ENCODE measurements around the gene AJM1. TPM values are rescaled to one million over a fixed set of nuclear protein-coding genes. Genes with fewer than 3 reads are reported as not detected.
A peak's percentile ranks its signal among the peaks of the same experiment; 100 is the strongest.
"Not testable (repeated sequence)": the region's sequence is repeated elsewhere in the genome, so short reads cannot be mapped to it uniquely, and the experiment has no call there.

The AJM1 gene
- 3.1 TPM for polyA plus RNA-seq (2013, experiment 1 of 2; ENCODE audit: insufficient read length)
- polyA plus RNA-seq (2013, experiment 2 of 2; ENCODE audit: insufficient read length): 2.1 TPM

GRCh38 chr9:136842380-136842948, at the start of gene AJM1:
Gene AJM1, plus strand, starts transcription at chr9:136842478. Its CDS starts 1,937 bp downstream, at chr9:136844415.
- DNase-seq: peak; percentile 72

DNA sequence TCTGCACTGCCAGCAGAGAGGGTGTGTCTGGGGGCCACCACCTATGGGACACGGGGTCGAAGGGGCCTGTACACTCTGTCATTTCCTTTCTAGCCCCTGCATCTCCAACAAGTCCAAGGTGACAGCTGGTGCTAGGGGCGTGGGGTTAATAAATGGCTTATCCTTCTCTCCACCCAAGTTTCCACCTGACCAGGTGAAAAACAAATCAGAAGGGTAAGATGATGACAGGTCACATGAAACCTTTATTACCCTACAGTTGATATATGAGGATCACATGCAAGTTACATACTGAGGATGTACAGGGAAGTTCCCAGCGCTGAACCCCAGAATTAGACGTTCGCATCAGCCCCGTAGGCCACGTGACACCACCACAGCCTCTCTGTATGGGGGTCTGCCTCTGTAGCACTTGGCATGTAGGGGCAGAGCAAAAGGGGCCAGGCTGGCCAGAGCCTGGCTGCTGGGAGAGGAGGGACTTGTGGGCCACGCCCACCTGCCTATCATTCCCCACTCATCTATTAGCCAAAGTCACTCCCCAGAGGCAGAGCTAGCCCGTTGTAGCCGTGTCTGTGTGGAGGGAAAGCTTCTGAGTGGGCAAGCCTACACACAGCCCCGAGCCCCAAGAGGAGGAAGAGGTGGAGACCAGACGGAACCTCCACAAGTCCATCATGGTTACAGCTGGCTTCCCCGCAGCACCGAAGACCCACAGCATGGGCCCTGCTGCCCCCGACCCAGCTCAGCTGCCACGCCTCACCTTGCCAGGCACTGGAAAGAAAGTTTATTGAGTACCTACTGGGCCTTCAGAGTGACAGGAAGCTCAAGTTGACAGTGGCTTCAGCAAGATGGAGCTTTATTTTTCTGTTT, 49.0 kb upstream of the AJM1 start:
- no peak for DNase-seq

DNA sequence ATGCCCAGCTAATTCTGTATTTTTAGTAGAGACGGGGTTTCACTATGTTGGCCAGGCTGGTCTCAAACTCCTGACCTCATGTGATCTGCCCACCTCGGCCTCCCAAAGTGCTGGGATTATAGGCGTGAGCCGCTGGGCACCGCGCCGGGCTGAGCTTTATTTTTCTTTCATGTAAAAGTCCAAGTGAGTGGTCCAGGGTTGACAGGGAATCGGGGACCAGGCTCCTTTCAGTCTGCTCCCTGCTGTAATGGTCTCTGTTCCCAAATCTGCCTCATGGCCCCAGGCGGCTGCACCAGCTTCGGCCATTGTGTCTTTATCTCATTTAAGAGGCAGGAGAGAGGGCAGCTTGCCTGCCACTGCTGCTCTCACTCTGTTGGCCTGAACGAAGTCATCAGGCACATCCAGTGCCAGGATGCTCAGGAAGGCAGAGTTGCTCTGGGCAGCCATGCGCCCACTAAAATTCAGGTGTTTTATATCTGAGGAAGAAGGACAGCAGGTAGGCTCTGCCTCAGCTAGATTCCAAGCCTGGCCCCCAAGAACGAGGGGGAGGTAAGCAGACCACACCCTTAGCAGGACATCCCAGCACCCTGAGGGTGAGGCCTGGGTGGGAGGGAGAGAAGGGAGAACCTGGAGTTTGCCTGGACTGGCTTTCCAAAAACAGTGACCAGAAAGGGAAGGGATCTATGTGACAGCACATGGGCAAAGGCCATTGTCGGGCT, 47.8 kb upstream of the AJM1 start:
- DNase-seq: no peak

DNA sequence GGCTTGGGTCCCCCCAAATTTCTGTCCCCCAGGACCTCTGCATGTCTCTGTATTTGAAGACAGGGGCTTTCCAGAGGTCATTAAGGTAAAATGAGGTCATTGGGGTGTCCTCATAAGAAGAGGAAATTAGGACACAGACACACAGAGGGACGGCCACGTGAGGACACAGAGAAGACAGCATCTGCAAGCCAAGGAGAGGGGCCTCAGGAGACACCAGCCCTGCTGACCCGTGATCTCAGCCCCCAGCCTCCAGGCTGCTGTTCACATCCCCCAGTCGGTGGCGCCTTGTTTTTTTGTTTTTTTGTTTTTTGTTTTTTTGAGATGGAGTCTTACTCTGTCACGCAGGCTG, 47.3 kb upstream of the AJM1 start:
- no peak for DNase-seq

- DNase-seq: no peak
Measured at GRCh38 chr9:136796238-136796774, 46.0 kb upstream of the AJM1 start, which contains the start of gene CCDC183. Gene CCDC183, plus strand, starts transcription at chr9:136796338. Its CDS starts 60 bp downstream, at chr9:136796398.

- DNase-seq: peak; percentile 39
Measured at GRCh38 chr9:136796775-136797347, 45.4 kb upstream of the AJM1 start.

DNA sequence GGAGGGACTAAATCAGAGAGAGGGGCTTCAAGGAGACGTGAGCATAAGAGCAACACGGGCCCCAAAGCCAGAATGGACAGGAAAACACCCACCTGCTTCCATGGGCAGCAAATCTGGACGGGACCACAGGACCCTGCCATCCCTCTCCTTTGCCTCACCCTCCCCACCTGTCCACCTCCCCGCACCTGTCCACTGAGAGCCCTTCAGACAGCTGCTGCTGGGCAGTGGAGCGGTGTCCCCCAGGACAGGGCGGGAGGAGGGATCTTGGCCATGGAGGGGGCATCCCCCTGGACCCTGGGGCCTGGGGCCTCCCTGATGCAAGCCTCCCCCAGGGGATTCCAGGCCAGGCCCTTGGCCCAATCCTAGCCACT, 43.6 kb upstream of the AJM1 start:
- no peak for DNase-seq

- DNase-seq: no peak
Measured at GRCh38 chr9:136799079-136799853, 43.0 kb upstream of the AJM1 start.

GRCh38 chr9:136799854-136800657, 42.2 kb upstream of the AJM1 start:
- peak; percentile 34 for DNase-seq

- no peak for DNase-seq
Measured at GRCh38 chr9:136802321-136802720, 40.0 kb upstream of the AJM1 start.

DNA sequence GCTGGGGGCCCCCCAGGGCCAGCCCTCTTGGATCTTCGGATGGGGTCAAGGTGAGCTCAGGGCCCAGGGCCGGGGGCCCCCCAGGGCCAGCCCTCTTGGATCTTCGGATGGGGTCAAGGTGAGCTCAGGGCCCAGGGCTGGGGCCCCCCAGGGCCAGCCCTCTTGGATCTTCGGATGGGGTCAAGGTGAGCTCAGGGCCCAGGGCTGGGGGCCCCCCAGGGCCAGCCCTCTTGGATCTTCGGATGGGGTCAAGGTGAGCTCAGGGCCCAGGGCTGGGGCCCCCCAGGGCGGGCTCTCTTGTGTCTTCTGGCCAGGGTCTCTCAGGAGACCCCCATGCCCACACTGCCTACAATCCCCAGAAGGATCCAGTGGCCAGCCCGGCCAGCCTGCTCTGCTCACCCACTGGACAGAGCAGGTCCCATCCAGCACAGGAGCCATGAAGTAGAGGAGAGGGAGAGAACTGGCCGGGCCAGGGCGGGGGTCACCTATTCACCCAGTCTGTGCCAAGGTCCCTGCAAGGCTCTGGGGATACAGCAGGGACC, 39.2 kb upstream of the AJM1 start:
- DNase-seq: not testable (repeated sequence)

DNA sequence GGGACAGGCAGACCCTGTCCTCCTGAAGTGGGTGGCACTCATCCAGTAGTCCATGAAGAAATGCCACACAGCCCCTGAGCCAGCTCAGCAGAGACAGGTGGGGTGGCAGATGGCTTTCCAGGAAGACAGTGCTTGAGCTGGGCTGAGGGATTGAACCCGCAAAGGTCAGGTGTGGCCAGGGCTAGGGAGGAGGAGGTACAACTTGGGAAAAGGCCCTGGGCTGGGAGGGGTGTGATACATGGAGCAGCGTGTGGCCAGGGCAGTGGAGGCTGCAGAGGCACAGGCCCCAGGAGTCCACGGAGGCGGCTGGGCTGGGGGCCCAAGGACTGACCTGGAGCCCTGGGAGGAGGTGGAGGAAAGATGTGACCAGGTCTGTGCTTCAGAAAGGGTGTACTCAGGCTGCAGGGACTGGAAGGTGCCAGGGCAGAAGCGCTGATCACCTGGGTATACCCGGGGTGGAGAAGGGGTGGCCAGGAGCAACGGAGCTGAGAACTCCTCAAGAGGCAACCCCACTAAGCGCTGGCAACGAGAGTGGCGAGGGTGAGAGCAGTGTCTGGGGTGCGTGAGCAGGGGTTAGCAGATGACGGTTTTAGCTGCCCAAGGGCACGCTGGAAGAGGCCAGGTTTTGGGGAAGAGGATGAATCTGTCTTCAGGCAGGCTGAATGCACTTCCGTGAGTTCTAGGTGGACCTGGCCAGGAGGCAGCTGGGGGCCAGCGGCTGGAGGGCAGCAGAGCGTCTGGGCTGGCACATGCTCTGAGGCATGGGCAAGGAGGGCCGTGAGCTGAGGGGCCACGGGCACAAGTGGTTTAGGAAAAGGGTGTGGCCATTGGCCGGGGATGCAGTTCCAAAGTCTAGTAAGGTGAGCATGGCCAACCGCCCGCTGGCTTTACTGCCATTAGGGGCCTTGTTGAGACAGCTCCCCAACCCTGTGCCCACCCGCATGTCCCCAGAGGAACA, 38.4 kb upstream of the AJM1 start:
- DNase-seq: no peak

DNA sequence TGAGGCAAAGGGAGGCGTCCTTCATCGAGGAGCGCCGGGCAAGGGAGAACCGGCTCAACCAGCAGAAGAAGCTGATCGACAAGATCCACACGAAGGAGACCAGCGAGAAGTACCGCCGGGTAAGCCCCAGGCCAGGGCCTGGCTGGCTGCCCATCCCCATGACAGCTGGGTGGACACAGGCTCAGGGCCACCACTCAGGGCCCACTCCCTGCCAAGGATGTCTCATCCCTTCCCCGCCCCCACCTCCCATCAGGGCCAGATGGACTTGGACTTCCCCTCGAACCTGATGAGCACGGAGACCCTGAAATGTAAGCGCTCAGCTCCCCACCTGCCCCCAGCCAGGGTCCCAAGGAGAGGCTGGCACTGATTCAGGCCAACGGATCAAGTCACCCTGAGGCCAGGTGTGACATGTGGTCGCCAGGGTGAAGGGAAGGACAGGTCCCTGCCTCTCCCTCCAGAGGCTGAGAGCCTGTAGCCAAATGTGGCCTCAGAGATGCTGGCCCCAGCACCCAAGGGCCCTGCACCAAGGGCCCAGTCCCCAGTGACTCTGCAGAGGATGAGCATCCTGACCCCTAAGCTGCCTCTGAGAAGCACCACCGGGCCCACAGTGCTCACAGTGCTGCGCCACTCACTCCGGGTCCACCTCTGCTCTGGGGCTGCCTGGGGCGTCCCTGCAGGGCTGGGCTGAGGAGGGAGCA, 37.6 kb upstream of the AJM1 start:
- DNase-seq: no peak

DNA sequence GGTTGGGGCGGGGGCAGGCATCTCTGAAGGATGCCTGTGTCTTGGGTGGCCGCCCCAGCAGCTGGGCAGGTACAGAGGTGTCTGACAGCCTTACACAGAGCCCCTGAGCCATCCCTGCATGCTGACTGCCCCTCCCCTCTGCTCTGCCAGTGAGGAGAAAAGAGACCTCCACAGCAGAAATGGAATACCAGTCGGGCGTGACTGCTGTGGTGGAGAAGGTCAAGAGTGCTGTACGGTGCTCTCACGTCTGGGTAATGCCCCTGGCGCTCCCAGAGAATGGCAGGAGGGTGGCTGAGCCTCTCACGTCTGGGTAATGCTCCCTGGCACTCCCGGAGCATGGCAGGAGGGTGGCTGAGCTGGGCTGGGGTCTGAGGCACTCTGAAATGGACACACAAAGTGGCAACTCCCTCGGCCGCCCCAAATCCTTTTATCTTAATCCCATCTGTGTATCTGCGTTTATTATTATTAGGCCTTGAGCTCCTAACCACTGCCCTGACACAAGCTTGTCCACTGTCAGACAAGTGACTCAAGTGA, 37.0 kb upstream of the AJM1 start:
- DNase-seq: no peak

- no peak for DNase-seq
Measured at GRCh38 chr9:136806067-136806466, 36.2 kb upstream of the AJM1 start.

DNA sequence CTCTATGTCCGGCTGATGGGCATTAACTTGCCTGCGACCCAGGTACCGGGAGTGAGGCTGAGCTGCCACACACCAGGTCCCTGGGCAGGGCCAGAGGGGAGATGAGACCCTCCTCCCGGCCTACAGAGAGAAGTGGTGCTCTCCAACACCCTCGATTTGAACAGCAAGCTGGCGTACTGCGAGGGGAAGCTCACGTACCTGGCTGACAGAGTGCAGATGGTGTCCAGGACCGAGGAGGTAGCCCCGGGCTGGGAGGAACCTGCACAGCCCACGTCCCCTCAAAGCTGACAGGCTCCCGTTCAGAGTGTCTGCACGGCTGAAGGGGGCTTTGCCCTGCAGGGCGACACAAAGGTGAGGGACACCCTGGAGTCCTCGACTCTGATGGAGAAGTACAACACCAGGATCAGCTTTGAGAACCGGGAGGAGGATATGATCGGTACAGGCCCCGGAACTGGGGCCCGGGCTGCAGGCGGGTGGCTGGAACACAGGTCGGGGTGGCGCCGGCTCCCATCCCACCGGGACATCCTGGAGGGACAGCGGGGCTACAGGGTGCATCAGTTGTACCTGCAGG, 35.6 kb upstream of the AJM1 start:
- DNase-seq: no peak

- peak; percentile 72 for DNase-seq
Measured at GRCh38 chr9:136807281-136808074, 34.8 kb upstream of the AJM1 start, which contains the start of gene RABL6. Gene RABL6, plus strand, starts transcription at chr9:136807948. Its CDS starts 249 bp downstream, at chr9:136808197.

All from fibroblast of skin of back (primary cell).